H9 (cell line): ENCODE measurements around the gene PPM1J. TPM values are rescaled to one million over a fixed set of nuclear protein-coding genes. Genes with fewer than 3 reads are reported as not detected.

Experiments
- DNase-seq: peaks from one replicate; pipeline ENCODE4 v3.0.0-alpha.2; 2017
- H2AFZ ChIP-seq: one replicate; pipeline ENCODE4 v1.6.1; 2013; ENCODE audit warnings: mild to moderate bottlenecking, low read length, control low read depth, moderate library complexity
- H2AK5ac ChIP-seq: 2 replicates; pipeline ENCODE4 v1.6.1; 2013; ENCODE audit warnings: low read length, control low read depth, mixed read lengths; ENCODE audit not compliant: insufficient read length
- H2BK120ac ChIP-seq: one replicate; pipeline ENCODE4 v1.6.1; 2013; ENCODE audit warnings: low read depth, mild to moderate bottlenecking, low read length, control low read depth, inconsistent platforms; ENCODE audit not compliant: poor library complexity, severe bottlenecking
- H2BK12ac ChIP-seq: 2 replicates; pipeline ENCODE4 v1.6.1; 2013; ENCODE audit warnings: low read length, control low read depth, mixed read lengths, low read depth; ENCODE audit not compliant: insufficient read length
- H2BK15ac ChIP-seq: 2 replicates; pipeline ENCODE4 v1.6.1; 2013; ENCODE audit warnings: low read depth, low read length, control low read depth
- H2BK20ac ChIP-seq: one replicate; pipeline ENCODE4 v1.6.1; 2013; ENCODE audit warnings: low read depth, mild to moderate bottlenecking, low read length, control low read depth, inconsistent platforms; ENCODE audit not compliant: poor library complexity, severe bottlenecking
- H2BK5ac ChIP-seq: 2 replicates; pipeline ENCODE4 v1.6.1; 2013; ENCODE audit warnings: low read length, control low read depth, mixed read lengths; ENCODE audit not compliant: insufficient read length
- H3K14ac ChIP-seq: 2 replicates; pipeline ENCODE4 v1.6.1; 2013; ENCODE audit warnings: low read length, control low read depth; ENCODE audit not compliant: insufficient read depth
- H3K18ac ChIP-seq: 2 replicates; pipeline ENCODE4 v1.6.1; 2013; ENCODE audit warnings: low read depth, mild to moderate bottlenecking, mixed read lengths, low read length, control low read depth; ENCODE audit not compliant: insufficient read length
- H3K23ac ChIP-seq: 2 replicates; pipeline ENCODE4 v1.6.1; 2013; ENCODE audit warnings: low read length, control low read depth, mixed read lengths, low read depth; ENCODE audit not compliant: insufficient read length
- H3K23me2 ChIP-seq: 2 replicates; pipeline ENCODE4 v1.6.1; 2013; ENCODE audit warnings: low read depth, mild to moderate bottlenecking, mixed read lengths, low read length, control low read depth; ENCODE audit not compliant: insufficient read length, poor library complexity, severe bottlenecking
- H3K27ac ChIP-seq: 2 replicates; pipeline ENCODE4 v1.5.1; 2013; ENCODE audit warnings: low read length, control low read depth, mixed read lengths, low read depth; ENCODE audit not compliant: insufficient read length
- H3K27me3 ChIP-seq: 2 replicates; pipeline ENCODE4 v1.6.1; 2013; ENCODE audit warnings: low read length, control low read depth, inconsistent platforms; ENCODE audit not compliant: insufficient read depth
- H3K4ac ChIP-seq: 2 replicates; pipeline ENCODE4 v1.6.1; 2013; ENCODE audit warnings: low read depth, mild to moderate bottlenecking, control low read depth, inconsistent platforms, low read length, moderate library complexity
- H3K4me1 ChIP-seq: 2 replicates; pipeline ENCODE4 v1.6.1; 2013; ENCODE audit warnings: low read length, control low read depth, inconsistent platforms; ENCODE audit not compliant: insufficient read depth
- H3K4me2 ChIP-seq: 2 replicates; pipeline ENCODE4 v1.6.1; 2013; ENCODE audit warnings: low read length, control low read depth, mixed read lengths; ENCODE audit not compliant: insufficient read length, insufficient read depth
- H3K56ac ChIP-seq: 2 replicates; pipeline ENCODE4 v1.6.1; 2013; ENCODE audit warnings: low read depth, mild to moderate bottlenecking, mixed read lengths, low read length, control low read depth; ENCODE audit not compliant: insufficient read length
- H3K79me1 ChIP-seq: 2 replicates; pipeline ENCODE4 v1.6.1; 2013; ENCODE audit warnings: low read depth, mild to moderate bottlenecking, moderate library complexity, low read length, control low read depth, inconsistent platforms; ENCODE audit not compliant: insufficient read depth, poor library complexity, severe bottlenecking
- H3K79me2 ChIP-seq: 2 replicates; pipeline ENCODE4 v1.6.1; 2013; ENCODE audit warnings: low read length, control low read depth, inconsistent platforms; ENCODE audit not compliant: insufficient read depth
- H3K9ac ChIP-seq: 2 replicates; pipeline ENCODE4 v1.6.1; 2013; ENCODE audit warnings: low read length, control low read depth, mixed read lengths; ENCODE audit not compliant: insufficient read length; ENCODE audit errors: extremely low read depth
- H3K9me3 ChIP-seq: one replicate; pipeline ENCODE4 v1.6.1; 2013; ENCODE audit warnings: low read depth, low read length, inconsistent platforms; ENCODE audit not compliant: control insufficient read depth
- H3T11ph ChIP-seq: one replicate; pipeline ENCODE4 v1.6.1; 2013; ENCODE audit warnings: mild to moderate bottlenecking, low read length, control low read depth, inconsistent platforms
- H4K20me1 ChIP-seq: one replicate; pipeline ENCODE4 v1.6.1; 2013; ENCODE audit not compliant: control insufficient read depth, insufficient read length, insufficient read depth
- H4K5ac ChIP-seq: 2 replicates; pipeline ENCODE4 v1.6.1; 2013; ENCODE audit warnings: low read depth, mild to moderate bottlenecking, mixed read lengths, low read length, control low read depth; ENCODE audit not compliant: insufficient read length
- H4K8ac ChIP-seq: replicated peaks from 2 replicates; pipeline ENCODE4 v1.6.1; 2013; ENCODE audit warnings: low read length, control low read depth, mixed read lengths, low read depth; ENCODE audit not compliant: insufficient read length
- H4K91ac ChIP-seq: 2 replicates; pipeline ENCODE4 v1.6.1; 2013; ENCODE audit warnings: low read depth, mild to moderate bottlenecking, moderate library complexity, mixed read lengths, low read length, control low read depth; ENCODE audit not compliant: insufficient read length
- H3K27ac Mint-ChIP-seq, 3 experiments: 2 replicates in 2 of 3; 3 replicates in 1 of 3; pipeline ENCODE4 v1.8.0; 2020 to 2021; ENCODE audit warnings: mixed read lengths in 3 of 3, mild to moderate bottlenecking in 1 of 3, moderate library complexity in 1 of 3
- H3K27me3 Mint-ChIP-seq: 2 replicates; pipeline ENCODE4 v1.8.0; 2021; ENCODE audit warnings: low read depth, mild to moderate bottlenecking, moderate library complexity, mixed read lengths
- H3K36me3 Mint-ChIP-seq, 3 experiments: 2 replicates in 2 of 3; 3 replicates in 1 of 3; pipeline ENCODE4 v1.8.0; 2020 to 2021; ENCODE audit warnings: low read depth in 3 of 3, mixed read lengths in 3 of 3; ENCODE audit not compliant: insufficient read depth in 1 of 3
- H3K4me1 Mint-ChIP-seq, 2 experiments: 2 replicates each; pipeline ENCODE4 v1.8.0; 2020; ENCODE audit warnings: mixed read lengths in 2 of 2
- H3K4me3 Mint-ChIP-seq, 2 experiments: 2 replicates in 1 of 2; 3 replicates in 1 of 2; pipeline ENCODE4 v1.8.0; 2020 to 2021; ENCODE audit warnings: mild to moderate bottlenecking in 2 of 2, mixed read lengths in 2 of 2, moderate library complexity in 1 of 2
- H3K9me3 Mint-ChIP-seq, 2 experiments: 2 replicates in 1 of 2; 3 replicates in 1 of 2; pipeline ENCODE4 v1.8.0; 2020; ENCODE audit warnings: mild to moderate bottlenecking in 2 of 2, mixed read lengths in 2 of 2, moderate library complexity in 1 of 2
- CTCF ChIP-seq: fragments of 200-600 bp; sonication (generic); conservative IDR thresholded peaks from 3 replicates; pipeline ENCODE4 v1.8.0; 2021; ENCODE audit warnings: antibody characterized with exemption, mild to moderate bottlenecking
- WGBS: extraction: QIAGEN DNeasy Blood & Tissue Kit; methylation state at CpG from one replicate; pipeline ENCODE4 v1.1.7; 2013; ENCODE audit warnings: missing lambda C conversion rate, low lambda C conversion rate, mixed read lengths; ENCODE audit not compliant: insufficient read length; ENCODE audit errors: extremely low coverage; 5-methylcytosine and 5-hydroxymethylcytosine counted together
- total RNA-seq: library from RNA; stranded (reverse); gene quantifications from 2 replicates; pipeline ENCODE4 v1.2.1, GENCODE V29; 2021

PPM1J gene
- total RNA-seq, 1 experiment from 2014 or later: 12.7 TPM

- Mint-ChIP-seq H3K27ac (no peak overlapping the region), H3K4me3 (no peak overlapping the region; a peak in 1 of 5 replicates), H3K4me1 (peaks cover 49 to 51% of the 10 kb centered on the region in 2 experiments), H3K36me3 (peaks cover 13 to 24% (median 17%) of the 10 kb centered on the region in 3 experiments), H3K9me3 (peaks cover 0 to 3% of the 10 kb centered on the region in 2 experiments; a peak in 1 of 5 replicates), H3K27me3 (peaks cover 59% of the 10 kb centered on the region)
- Histone ChIP-seq H3K4ac (no peak overlapping the region), H3K56ac (no peak overlapping the region), H3K9ac (no peak overlapping the region), H3K18ac (no peak overlapping the region), H3K79me1 (no peaks in the 10 kb centered on the region), H3K4me1 (peaks cover 7% of the 10 kb centered on the region), H3K14ac (no peak overlapping the region), H3K4me2 (no peak overlapping the region), H2BK12ac (no peak overlapping the region), H2BK5ac (no peak overlapping the region), H2BK20ac (no peak overlapping the region), H4K5ac (no peak overlapping the region), H4K8ac (no peak overlapping the region), H3K27me3 (no peaks in the 10 kb centered on the region), H2BK15ac (no peak overlapping the region), H3T11ph (no peak overlapping the region), H3K79me2 (no peaks in the 10 kb centered on the region; the same call in 1 of the 2 replicates), H3K27ac (no peak overlapping the region), H3K23ac (no peak overlapping the region), H3K23me2 (peaks cover 23% of the 10 kb centered on the region), H4K91ac (no peak overlapping the region), H3K9me3 (no peaks in the 10 kb centered on the region), H2AK5ac (no peak overlapping the region), H2AFZ (no peak overlapping the region), H2BK120ac (no peak overlapping the region), H4K20me1 (no peaks in the 10 kb centered on the region)
- WGBS: no CpG with 5 or more reads among the region's 11 CpGs
- no peak for DNase-seq
- no peak for TF ChIP-seq CTCF
Measured at GRCh38 chr1:112711670-112712069, 3.5 kb downstream of the PPM1J start.
